HG03342 (cell line): ENCODE data around the gene ISOC2.
A peak's percentile ranks its signal among the peaks of the same experiment; 100 is the strongest.

Source experiments
- ATAC-seq: cut with Tn5 transposase; IDR thresholded peaks from one replicate; pipeline ENCODE4 v1.9.1; 2021; ENCODE audit warnings: mild to moderate bottlenecking, moderate library complexity; ENCODE audit not compliant: unreplicated experiment

Gene ISOC2

GRCh38 chr19:55490478-55491432 lies 29.3 kb upstream of the ISOC2 start:
- no peak for ATAC-seq

GRCh38 chr19:55489711-55490477 lies 28.5 kb upstream of the ISOC2 start:
- ATAC-seq: no peak

- no peak for ATAC-seq
Measured at GRCh38 chr19:55488986-55489710, 27.7 kb upstream of the ISOC2 start.

- no peak for ATAC-seq
Measured at GRCh38 chr19:55487924-55488687, 26.7 kb upstream of the ISOC2 start, which contains the start of gene SSC5D. SSC5D (plus strand) TSS chr19:55488436; CDS start chr19:55488590, 154 bp downstream.

GRCh38 chr19:55486971-55487923 lies 25.8 kb upstream of the ISOC2 start:
- no peak for ATAC-seq

- ATAC-seq: no peak
Measured at GRCh38 chr19:55486043-55486970, 24.9 kb upstream of the ISOC2 start.

GRCh38 chr19:55485439-55486011 lies 24.1 kb upstream of the ISOC2 start:
- no peak for ATAC-seq

GRCh38 chr19:55484593-55485438 lies 23.4 kb upstream of the ISOC2 start, which contains the start of gene NAT14:
NAT14 (plus strand) TSS chr19:55485188; CDS start chr19:55485709, 521 bp downstream.
- ATAC-seq: peak; percentile 54

GRCh38 chr19:55483706-55484592 lies 22.5 kb upstream of the ISOC2 start:
- ATAC-seq: no peak

- no peak for ATAC-seq
Measured at GRCh38 chr19:55482967-55483705, 21.7 kb upstream of the ISOC2 start.

- ATAC-seq: no peak
Measured at GRCh38 chr19:55482156-55482961, 20.9 kb upstream of the ISOC2 start.

- ATAC-seq: no peak
Measured at GRCh38 chr19:55481794-55482155, 20.3 kb upstream of the ISOC2 start.

- no peak for ATAC-seq
Measured at GRCh38 chr19:55481148-55481793, 19.8 kb upstream of the ISOC2 start.
